Measurements from ENCODE around the gene DGAT2.

The DGAT2 gene

DNA sequence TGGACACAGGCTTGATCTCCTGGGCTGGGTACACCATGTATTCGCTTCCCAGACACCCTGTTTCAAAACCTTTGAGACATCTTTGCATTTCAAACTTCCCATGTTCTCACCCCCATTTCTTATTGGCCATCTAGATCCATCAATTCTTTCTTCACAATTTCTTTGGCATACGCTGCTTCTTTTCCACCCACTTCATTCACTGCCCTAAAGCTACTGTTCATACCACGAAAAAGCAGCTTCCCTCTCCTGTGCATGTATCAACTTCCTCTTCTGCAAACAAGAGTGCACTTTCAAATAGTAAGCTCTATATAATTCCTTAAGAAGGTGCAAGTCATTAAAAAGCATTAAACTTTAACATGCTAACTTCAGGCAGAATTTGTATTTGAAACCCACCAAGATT, 67.8 kb downstream of the DGAT2 start:
- DNase-seq, result no peak

DNA sequence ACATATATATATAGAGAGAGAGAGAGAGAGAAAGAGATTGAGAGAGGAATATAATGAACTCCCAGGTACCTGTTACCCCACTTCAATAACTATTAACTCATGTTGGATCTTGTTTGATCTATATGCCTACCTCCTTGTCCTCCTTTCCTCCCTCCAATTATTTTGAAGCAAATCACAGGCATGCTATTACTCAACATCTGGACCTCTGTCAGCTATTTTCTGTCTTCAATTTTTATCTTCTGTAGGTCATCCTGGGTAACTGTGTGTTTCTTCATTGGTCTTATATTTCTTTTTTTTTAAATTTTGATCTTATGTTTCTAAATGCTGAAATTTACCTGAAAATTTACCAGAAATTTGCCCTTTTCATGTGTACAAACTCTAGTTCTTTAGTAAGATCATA, 71.3 kb downstream of the DGAT2 start:
- DNase-seq, result no peak

DNA sequence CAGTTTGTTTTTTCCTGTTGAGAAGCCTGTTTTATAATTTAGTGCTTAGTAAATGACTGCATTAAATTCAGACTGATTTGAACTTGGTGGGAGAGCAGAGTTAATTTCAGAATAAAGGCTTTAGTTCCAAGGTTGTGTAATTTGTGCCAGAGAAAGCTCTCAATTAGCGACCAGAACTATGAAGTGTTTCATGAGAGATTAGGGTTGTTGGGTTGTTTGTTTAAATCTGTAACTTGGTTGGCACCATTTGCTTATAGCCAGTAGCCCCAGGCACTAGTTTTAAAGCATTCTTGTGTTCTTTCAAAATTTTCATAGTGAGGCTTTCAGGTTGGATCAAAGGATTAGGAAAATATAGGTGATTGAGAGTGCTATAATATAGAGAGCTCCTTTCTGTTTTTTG, 71.9 kb downstream of the DGAT2 start:
- no peak for DNase-seq

- no peak for DNase-seq
Measured at GRCh38 chr11:75841739-75842138, 73.2 kb downstream of the DGAT2 start.

DNA sequence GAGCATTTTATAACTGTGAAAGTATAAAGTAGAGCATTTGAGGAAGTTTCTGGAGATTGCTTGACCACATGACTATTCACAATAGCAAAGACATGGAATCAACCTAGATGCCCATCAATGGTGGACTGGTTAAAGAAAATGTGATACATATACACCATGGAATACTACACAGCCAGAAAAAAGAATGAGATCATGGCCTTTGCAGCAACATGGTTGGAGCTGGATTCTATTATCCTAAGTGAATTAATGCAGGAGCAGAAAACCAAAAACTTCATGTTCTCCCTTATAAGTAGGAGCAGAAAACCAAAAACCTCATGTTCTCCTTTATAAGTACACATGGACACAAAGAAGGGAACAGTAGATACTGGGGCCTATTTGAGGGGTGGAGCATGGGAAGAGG, 76.7 kb downstream of the DGAT2 start:
- no peak for DNase-seq

DNA sequence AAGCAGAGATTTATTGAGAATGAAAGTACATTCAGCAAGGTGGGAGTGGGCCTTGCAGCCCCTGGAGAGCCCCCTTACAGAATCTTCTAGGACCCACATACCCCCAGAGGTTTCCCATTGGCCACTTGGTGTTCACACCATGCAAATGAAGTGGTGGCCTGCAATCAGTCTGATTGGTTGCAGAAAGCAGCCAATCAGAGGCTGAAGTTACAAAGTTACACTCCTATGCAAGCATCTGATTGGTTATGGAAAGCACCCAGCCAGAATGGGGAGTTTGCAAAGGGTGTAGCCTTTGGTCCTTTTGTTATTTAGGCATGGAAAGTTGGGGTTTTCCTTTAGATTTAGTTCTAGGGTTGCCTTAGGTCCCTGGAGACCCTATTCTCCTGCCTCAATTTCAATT, 81.3 kb downstream of the DGAT2 start:
- DNase-seq, result no peak

DNA sequence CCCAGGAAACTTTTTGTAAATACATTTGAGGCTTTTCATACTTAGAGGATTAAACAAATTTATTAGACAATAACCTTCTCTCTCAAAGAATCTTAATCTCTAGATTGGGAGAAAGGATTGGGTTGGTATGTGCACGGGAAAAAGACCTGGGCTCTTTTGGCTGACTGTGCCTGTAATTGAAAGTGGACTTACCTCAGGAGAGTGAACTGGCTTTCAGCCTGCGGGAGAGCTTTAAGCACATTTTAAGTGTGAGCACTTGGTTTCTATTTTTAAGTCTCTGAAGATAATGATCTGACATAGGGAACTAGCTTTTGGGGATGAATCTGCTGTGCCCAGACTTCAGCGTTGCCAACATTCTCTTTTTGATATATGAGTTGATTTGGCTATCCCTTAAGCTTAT, 82.2 kb downstream of the DGAT2 start:
- DNase-seq, result no peak
